H1 (cell line): ENCODE measurements around the gene TUT4. TPM values are rescaled to one million over a fixed set of nuclear protein-coding genes. Genes with fewer than 3 reads are reported as not detected.

Source experiments
- CTCF ChIA-PET: fragments of 300-600 bp; sonication (Branson Sonifier 250); formaldehyde crosslinking; loops from one replicate; lab custom pipeline; 2021; ENCODE audit not compliant: partially characterized antibody; lab: Charles Lee
- POLR2A ChIA-PET: fragments of 300-600 bp; sonication (Branson Sonifier 250); formaldehyde crosslinking; loops from one replicate; lab custom pipeline; 2021; ENCODE audit warnings: inconsistent platforms; ENCODE audit not compliant: partially characterized antibody; lab: Charles Lee
- DNase-seq, 2 experiments: peaks; one replicate each; pipeline versions ENCODE4 v3.0.0 to v3.0.0-alpha.2; 2010 to 2022; ENCODE audit warnings: low spot score in 2 of 2, low read depth in 1 of 2, mixed read lengths in 1 of 2
- FAIRE-seq: peaks from 2 replicates; lab custom pipeline; 2011; peaks lifted over from hg19 to GRCh38; lab: Jason Lieb, UNC
- H2AFZ ChIP-seq: 2 replicates; pipeline ENCODE4 v1.8.1; 2012; ENCODE audit warnings: low read length, inconsistent platforms
- H2AK5ac ChIP-seq: 2 replicates; pipeline ENCODE4 v1.6.1; 2013; ENCODE audit warnings: low read depth, low read length
- H2BK120ac ChIP-seq: replicated peaks from 2 replicates; pipeline ENCODE3; 2013; ENCODE audit warnings: low read depth, low read length, inconsistent platforms
- H2BK12ac ChIP-seq: 2 replicates; pipeline ENCODE4 v1.6.1; 2013; ENCODE audit warnings: low read depth, low read length
- H2BK15ac ChIP-seq: 2 replicates; pipeline ENCODE4 v1.6.1; 2013; ENCODE audit warnings: low read length
- H2BK20ac ChIP-seq: 2 replicates; pipeline ENCODE4 v1.6.1; 2013; ENCODE audit warnings: low read length
- H2BK5ac ChIP-seq: 2 replicates; pipeline ENCODE4 v1.6.1; 2013; ENCODE audit warnings: low read depth, low read length
- H3K14ac ChIP-seq: 2 replicates; pipeline ENCODE4 v1.6.1; 2013; ENCODE audit warnings: inconsistent platforms; ENCODE audit not compliant: insufficient read length
- H3K18ac ChIP-seq: 2 replicates; pipeline ENCODE4 v1.6.1; 2013; ENCODE audit warnings: low read length; ENCODE audit errors: extremely low read depth
- H3K23ac ChIP-seq: 2 replicates; pipeline ENCODE4 v1.6.1; 2013; ENCODE audit warnings: inconsistent platforms; ENCODE audit not compliant: insufficient read length
- H3K23me2 ChIP-seq: 2 replicates; pipeline ENCODE4 v1.6.1; 2013; ENCODE audit warnings: low read depth, low read length
- H3K27ac ChIP-seq: 2 replicates; pipeline ENCODE4 v1.6.1; 2011; ENCODE audit warnings: low read depth, low read length, inconsistent platforms
- H3K27me3 ChIP-seq, 4 experiments: replicated peaks in 1 of 4; 1 replicate in 1 of 4; 2 replicates in 3 of 4; pipeline versions ENCODE4 v1.6.1 to v1.8.1; 2011 to 2013; ENCODE audit warnings: low read length in 3 of 4, mild to moderate bottlenecking in 3 of 4, inconsistent platforms in 2 of 4, mixed read lengths in 2 of 4, moderate library complexity in 1 of 4; ENCODE audit not compliant: control insufficient read depth in 3 of 4, insufficient read depth in 3 of 4; ENCODE audit errors: extremely low read depth in 1 of 4
- H3K36me3 ChIP-seq, 4 experiments: 2 replicates each; pipeline versions ENCODE4 v1.6.1 to v1.8.1; 2011 to 2013; ENCODE audit warnings: mild to moderate bottlenecking in 4 of 4, low read length in 3 of 4, moderate library complexity in 2 of 4, control low read depth in 1 of 4, inconsistent platforms in 1 of 4; ENCODE audit not compliant: insufficient read depth in 4 of 4, control insufficient read depth in 2 of 4
- H3K4ac ChIP-seq: replicated peaks from 2 replicates; pipeline ENCODE3; 2013; ENCODE audit warnings: low read length, low read depth, mixed read lengths, inconsistent platforms; ENCODE audit not compliant: insufficient read length
- H3K4me1 ChIP-seq, 4 experiments: replicated peaks in 1 of 4; 1 replicate in 1 of 4; 2 replicates in 3 of 4; pipeline versions ENCODE4 v1.6.1 to v1.8.1; 2011 to 2013; ENCODE audit warnings: low read length in 3 of 4, inconsistent platforms in 2 of 4, mixed read lengths in 1 of 4; ENCODE audit not compliant: insufficient read depth in 4 of 4, control insufficient read depth in 3 of 4
- H3K4me2 ChIP-seq, 2 experiments: 2 replicates each; pipeline versions ENCODE4 v1.6.1 to v1.8.1; 2011 to 2013; ENCODE audit warnings: low read depth in 2 of 2, low read length in 2 of 2, control low read depth in 1 of 2, inconsistent platforms in 1 of 2, mild to moderate bottlenecking in 1 of 2; ENCODE audit not compliant: insufficient read depth in 1 of 2
- H3K4me3 ChIP-seq, 4 experiments: fragments of 200-600, 300-600 bp in 1 of 4; sonication (generic), shearing (Covaris generic), sonication (Bioruptor Twin) in 1 of 4; 2 replicates each; pipeline versions ENCODE4 v1.5.1 to v1.8.1; 2011 to 2016; ENCODE audit warnings: low read length in 4 of 4, low read depth in 3 of 4, control low read depth in 2 of 4, inconsistent platforms in 2 of 4, mild to moderate bottlenecking in 2 of 4, mixed read lengths in 1 of 4, moderate library complexity in 1 of 4; ENCODE audit not compliant: insufficient read depth in 2 of 4; ENCODE audit errors: extremely low read depth in 1 of 4
- H3K56ac ChIP-seq: replicated peaks from 2 replicates; pipeline ENCODE3; 2013; ENCODE audit warnings: low read depth, mild to moderate bottlenecking, mixed read lengths, low read length, inconsistent platforms; ENCODE audit not compliant: insufficient read length
- H3K79me1 ChIP-seq: 2 replicates; pipeline ENCODE4 v1.6.1; 2013; ENCODE audit warnings: low read depth, low read length, control low read depth
- H3K79me2 ChIP-seq, 2 experiments: 2 replicates each; pipeline versions ENCODE4 v1.6.1 to v1.8.1; 2012 to 2013; ENCODE audit warnings: low read length in 2 of 2, mild to moderate bottlenecking in 2 of 2, inconsistent platforms in 1 of 2; ENCODE audit not compliant: insufficient read depth in 2 of 2, control insufficient read depth in 1 of 2
- H3K9ac ChIP-seq, 4 experiments: replicated peaks in 1 of 4; 1 replicate in 1 of 4; 2 replicates in 3 of 4; pipeline versions ENCODE4 v1.6.1 to v1.8.1; 2011 to 2013; ENCODE audit warnings: low read depth in 3 of 4, low read length in 3 of 4, control low read depth in 2 of 4, mild to moderate bottlenecking in 2 of 4, moderate library complexity in 2 of 4, inconsistent platforms in 1 of 4; ENCODE audit errors: extremely low read depth in 1 of 4
- H3K9me3 ChIP-seq, 2 experiments: 2 replicates each; pipeline versions ENCODE4 v1.6.1 to v1.8.1; 2012 to 2013; ENCODE audit warnings: mild to moderate bottlenecking in 2 of 2, moderate library complexity in 2 of 2, control low read depth in 1 of 2, inconsistent platforms in 1 of 2, low read depth in 1 of 2, low read length in 1 of 2, mixed read lengths in 1 of 2; ENCODE audit not compliant: insufficient read depth in 2 of 2
- H4K20me1 ChIP-seq, 2 experiments: replicated peaks in 1 of 2; 2 replicates each; pipeline versions ENCODE3 to v1.8.1; 2011 to 2013; ENCODE audit warnings: inconsistent platforms in 2 of 2, low read length in 2 of 2, mild to moderate bottlenecking in 1 of 2; ENCODE audit not compliant: insufficient read depth in 2 of 2, control insufficient read depth in 1 of 2
- H4K5ac ChIP-seq: 2 replicates; pipeline ENCODE4 v1.6.1; 2013; ENCODE audit warnings: low read length, low read depth, mixed read lengths, inconsistent platforms; ENCODE audit not compliant: insufficient read length
- H4K8ac ChIP-seq: 2 replicates; pipeline ENCODE4 v1.8.0; 2013; ENCODE audit warnings: mild to moderate bottlenecking, moderate library complexity, low read length, inconsistent platforms; ENCODE audit not compliant: insufficient read depth; ENCODE audit errors: extremely low read depth
- H4K91ac ChIP-seq: replicated peaks from 2 replicates; pipeline ENCODE3; 2013; ENCODE audit warnings: low read length, mixed read lengths, inconsistent platforms; ENCODE audit not compliant: insufficient read length
- ASH2L ChIP-seq: fragments of 200-600, 300-600 bp; sonication (generic); IDR thresholded peaks from one replicate; pipeline ENCODE4 v1.7.1; 2017; ENCODE audit warnings: low read length
- BACH1 ChIP-seq: IDR thresholded peaks from 2 replicates; pipeline ENCODE4 v1.6.1; 2012; ENCODE audit warnings: low read length, improper control_type of control experiment
- CHD2 ChIP-seq: IDR thresholded peaks from 2 replicates; pipeline ENCODE4 v1.6.1; 2012; ENCODE audit warnings: low read length, improper control_type of control experiment
- HDAC2 ChIP-seq, 2 experiments: fragments of 300-600 bp in 1 of 2; sonication (generic) in 1 of 2; IDR thresholded peaks; 2 replicates each; pipeline ENCODE4 v1.6.1; 2011 to 2012; ENCODE audit warnings: low read depth in 2 of 2, low read length in 2 of 2, mild to moderate bottlenecking in 2 of 2, moderate library complexity in 2 of 2, borderline replicate concordance in 1 of 2, inconsistent platforms in 1 of 2
- JUND ChIP-seq: IDR thresholded peaks from 2 replicates; pipeline ENCODE4 v1.6.1; 2011; ENCODE audit warnings: mild to moderate bottlenecking, improper control_type of control experiment, low read length
- MAFK ChIP-seq: IDR thresholded peaks from 2 replicates; pipeline ENCODE4 v1.6.1; 2012; ENCODE audit warnings: low read depth, mild to moderate bottlenecking, improper control_type of control experiment, low read length
- NANOG ChIP-seq: IDR thresholded peaks from 2 replicates; pipeline ENCODE4 v1.6.1; 2011; ENCODE audit warnings: low read length, low read depth, mild to moderate bottlenecking, inconsistent platforms; ENCODE audit not compliant: insufficient read depth, poor library complexity, severe bottlenecking
- NRF1 ChIP-seq: IDR thresholded peaks from 2 replicates; pipeline ENCODE4 v1.6.1; 2011; ENCODE audit warnings: mild to moderate bottlenecking, low read depth, low read length, improper control_type of control experiment
- POLR2AphosphoS5 ChIP-seq: IDR thresholded peaks from 2 replicates; pipeline ENCODE4 v1.6.1; 2011; ENCODE audit warnings: low read depth, low read length
- SAP30 ChIP-seq: fragments of 300-600 bp; sonication (generic); IDR thresholded peaks from 2 replicates; pipeline ENCODE4 v1.7.1; 2012; ENCODE audit warnings: low read length, moderate library complexity, mild to moderate bottlenecking, inconsistent platforms; ENCODE audit not compliant: insufficient read depth, insufficient replicate concordance
- SIRT6 ChIP-seq: IDR thresholded peaks from one replicate; pipeline ENCODE4 v1.7.1; 2012; ENCODE audit warnings: low read length, inconsistent platforms
- TAF1 ChIP-seq: IDR thresholded peaks from 2 replicates; pipeline ENCODE4 v1.6.1; 2011; ENCODE audit warnings: mild to moderate bottlenecking, low read depth, low read length
- TBP ChIP-seq: IDR thresholded peaks from 2 replicates; pipeline ENCODE4 v1.6.1; 2011; ENCODE audit warnings: low read depth, low read length, improper control_type of control experiment
- whole genome bisulfite sequencing, 2 experiments: shearing (Covaris generic) in 1 of 2; methylation state at CpG; one replicate each; pipeline versions ENCODE4 v1.1.6 to v1.1.7; 2013 to 2015; ENCODE audit warnings: low lambda C conversion rate in 2 of 2, mixed read lengths in 2 of 2, inconsistent platforms in 1 of 2, low coverage in 1 of 2, missing lambda C conversion rate in 1 of 2; ENCODE audit not compliant: insufficient replicate concordance in 2 of 2, insufficient coverage in 1 of 2, insufficient read length in 1 of 2; ENCODE audit errors: extremely low coverage in 1 of 2, missing lambda C conversion rate in 1 of 2; 5-methylcytosine and 5-hydroxymethylcytosine counted together
- polyA plus RNA-seq, 7 experiments: library from polyadenylated mRNA; depleted of rRNA in 3 of 7; stranded (reverse) in 5 of 7; unstranded in 2 of 7; fragments of >200 nt in 5 of 7; fragments of 200-250 nt in 2 of 7; gene quantifications; 1 replicate in 5 of 7; 2 replicates in 1 of 7; 4 replicates in 1 of 7; pipeline versions ENCODE4 v1.2.1 to v1.2.3, GENCODE V29; 2011 to 2013; ENCODE audit warnings: missing spikeins in 2 of 7, mixed read lengths in 2 of 7
- total RNA-seq: library from RNA; stranded (reverse); fragmentation: NEBNext Ultra II Directional; extraction: Animal tissue kit (Norgen Biotek cat#: 25700); gene quantifications from 2 replicates; pipeline ENCODE4 v1.2.1, GENCODE V29; 2021
- TF ChIP-seq, protein P1 (sequence below): IDR thresholded peaks from 2 replicates; pipeline ENCODE4 v1.6.1; 2011; ENCODE audit warnings: low read length, improper control_type of control experiment

TUT4 gene
- total and polyA plus RNA-seq, 2 of the 8 experiments (the other 6 are each of a cell fraction or from before 2014, with no cell fraction given): 54.5 to 63.3 TPM

DNA sequence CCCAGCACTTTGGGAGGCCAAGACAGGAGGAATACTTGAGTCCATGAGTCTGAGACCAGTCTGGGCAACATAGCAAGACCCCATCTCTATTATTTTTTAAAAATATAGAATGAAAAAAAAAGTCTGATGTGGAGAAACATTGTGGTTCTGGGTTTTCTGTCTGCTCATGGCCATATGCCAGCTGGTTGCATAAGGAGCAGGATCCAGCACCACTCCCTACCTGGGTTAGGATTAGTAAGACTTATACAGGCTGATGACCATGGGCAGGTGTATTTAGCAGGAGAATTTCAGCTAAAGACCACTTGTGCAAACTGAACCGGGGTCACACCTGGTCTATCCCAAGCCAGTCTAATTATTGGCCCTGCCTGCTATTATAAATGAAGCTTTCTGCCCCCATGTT is 32.6 kb upstream of the TUT4 start:
- Histone ChIP-seq H2BK5ac (no peak overlapping the region), H3K9ac (no peak overlapping the region), H3K36me3 (no peaks in the 10 kb centered on the region), H3K4ac (no peak overlapping the region), H2AK5ac (no peak overlapping the region), H2BK120ac (no peak overlapping the region), H3K56ac (no peak overlapping the region), H4K8ac (no peak overlapping the region), H4K5ac (no peak overlapping the region), H3K79me1 (no peaks in the 10 kb centered on the region), H3K9me3 (no peaks in the 10 kb centered on the region), H3K27me3 (no peaks in the 10 kb centered on the region; a peak in 1 of 7 replicates), H3K4me1 (peaks cover 0 to 7% (median 2%) of the 10 kb centered on the region in 4 experiments; a peak in 3 of 7 replicates), H3K14ac (no peak overlapping the region), H3K79me2 (no peaks in the 10 kb centered on the region), H3K4me3 (no peak overlapping the region), H3K23me2 (no peaks in the 10 kb centered on the region), H3K18ac (no peak overlapping the region), H3K23ac (no peak overlapping the region), H4K20me1 (no peaks in the 10 kb centered on the region), H4K91ac (no peak overlapping the region), H3K27ac (no peak overlapping the region), H3K4me2 (no peak overlapping the region), H2AFZ (no peak overlapping the region), H2BK12ac (no peak overlapping the region), H2BK15ac (no peak overlapping the region), H2BK20ac (no peak overlapping the region)
- POLR2A ChIA-PET: interaction anchor here (1.1 kb wide), 1 partner anchor 20 kb away, joined by 3 read pairs; no protein-coding TSS in a partner anchor
- CTCF ChIA-PET: interaction anchor here (1.3 kb wide), 1 partner anchor 17 kb away, joined by 5 read pairs; no protein-coding TSS in a partner anchor
- no peak for DNase-seq
- WGBS, 2 experiments: 81% methylated on average over 1 of the region's 1 CpG; no CpG with 5 or more reads in 1 of the 2 experiments
- no peak for FAIRE-seq
- no peak for TF ChIP-seq BACH1
- no peak for TF ChIP-seq CHD2
- TF ChIP-seq NRF1: no peak
- no peak for TF ChIP-seq SAP30
- TF ChIP-seq JUND: no peak
- TF ChIP-seq HDAC2 (IDR thresholded peaks at IDR 0.05; ENCODE audit: borderline replicate concordance in 1 of 2, low read depth in 2 of 2, low read length in 2 of 2): no peak
- TF ChIP-seq, protein P1, sequence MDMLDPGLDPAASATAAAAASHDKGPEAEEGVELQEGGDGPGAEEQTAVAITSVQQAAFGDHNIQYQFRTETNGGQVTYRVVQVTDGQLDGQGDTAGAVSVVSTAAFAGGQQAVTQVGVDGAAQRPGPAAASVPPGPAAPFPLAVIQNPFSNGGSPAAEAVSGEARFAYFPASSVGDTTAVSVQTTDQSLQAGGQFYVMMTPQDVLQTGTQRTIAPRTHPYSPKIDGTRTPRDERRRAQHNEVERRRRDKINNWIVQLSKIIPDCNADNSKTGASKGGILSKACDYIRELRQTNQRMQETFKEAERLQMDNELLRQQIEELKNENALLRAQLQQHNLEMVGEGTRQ: no peak
- TF ChIP-seq POLR2AphosphoS5: no peak
- no peak for TF ChIP-seq SIRT6
- no peak for TF ChIP-seq TAF1
- TF ChIP-seq TBP: no peak
- no peak for TF ChIP-seq NANOG
- no peak for TF ChIP-seq MAFK
- TF ChIP-seq ASH2L: no peak
